Fibroblast of the aortic adventitia (primary cell): Measurements from ENCODE around the gene MPEG1. TPM values are rescaled to one million over a fixed set of nuclear protein-coding genes. Genes with fewer than 3 reads are reported as not detected.

Experiments
- DNase-seq: peaks from one replicate; pipeline ENCODE4 v3.0.0-alpha.2; 2010; ENCODE audit warnings: low read depth
- H3K4me3 ChIP-seq: 2 replicates; pipeline ENCODE4 v1.5.1; 2011; ENCODE audit warnings: low read depth, mild to moderate bottlenecking, control low read depth, low read length, moderate library complexity
- total RNA-seq: library from RNA; depleted of rRNA; stranded (reverse); fragments of >200 nt; gene quantifications from 2 replicates; pipeline ENCODE4 v1.2.3, GENCODE V29; 2012; ENCODE audit warnings: low replicate concordance
- TF ChIP-seq, protein P1 (sequence below): IDR thresholded peaks from 2 replicates; pipeline ENCODE4 v1.5.1; 2011; ENCODE audit warnings: mild to moderate bottlenecking, low read length, control low read depth, inconsistent platforms; ENCODE audit not compliant: insufficient read depth

Gene MPEG1
- total RNA-seq, 1 donor: not detected

GRCh38 chr11:59199546-59200422, 12.9 kb downstream of the MPEG1 start:
- DNase-seq: no peak
- no peak overlapping the region for H3K4me3 ChIP-seq
- TF ChIP-seq, protein P1, sequence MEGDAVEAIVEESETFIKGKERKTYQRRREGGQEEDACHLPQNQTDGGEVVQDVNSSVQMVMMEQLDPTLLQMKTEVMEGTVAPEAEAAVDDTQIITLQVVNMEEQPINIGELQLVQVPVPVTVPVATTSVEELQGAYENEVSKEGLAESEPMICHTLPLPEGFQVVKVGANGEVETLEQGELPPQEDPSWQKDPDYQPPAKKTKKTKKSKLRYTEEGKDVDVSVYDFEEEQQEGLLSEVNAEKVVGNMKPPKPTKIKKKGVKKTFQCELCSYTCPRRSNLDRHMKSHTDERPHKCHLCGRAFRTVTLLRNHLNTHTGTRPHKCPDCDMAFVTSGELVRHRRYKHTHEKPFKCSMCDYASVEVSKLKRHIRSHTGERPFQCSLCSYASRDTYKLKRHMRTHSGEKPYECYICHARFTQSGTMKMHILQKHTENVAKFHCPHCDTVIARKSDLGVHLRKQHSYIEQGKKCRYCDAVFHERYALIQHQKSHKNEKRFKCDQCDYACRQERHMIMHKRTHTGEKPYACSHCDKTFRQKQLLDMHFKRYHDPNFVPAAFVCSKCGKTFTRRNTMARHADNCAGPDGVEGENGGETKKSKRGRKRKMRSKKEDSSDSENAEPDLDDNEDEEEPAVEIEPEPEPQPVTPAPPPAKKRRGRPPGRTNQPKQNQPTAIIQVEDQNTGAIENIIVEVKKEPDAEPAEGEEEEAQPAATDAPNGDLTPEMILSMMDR: no peak

DNA sequence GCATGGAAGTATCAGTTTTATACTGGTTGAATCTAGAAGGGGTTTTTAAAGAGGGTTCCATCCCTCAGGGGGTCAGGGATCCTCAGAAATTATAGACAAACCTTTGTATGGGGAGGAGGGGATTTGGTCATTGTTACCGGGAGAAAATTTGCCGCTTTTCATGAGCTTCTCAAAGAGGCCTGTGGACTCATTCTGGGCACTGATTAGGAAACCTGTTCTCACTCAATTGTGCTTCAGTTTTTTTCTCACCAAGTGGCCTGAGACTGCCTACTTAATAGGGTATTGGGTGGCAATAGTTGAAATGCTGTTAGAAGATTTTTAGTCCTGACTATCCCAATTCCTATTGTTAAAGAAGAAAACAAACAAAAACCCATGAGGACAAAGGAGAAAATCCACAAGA, 14.0 kb downstream of the MPEG1 start:
- H3K4me3 ChIP-seq: no peak overlapping the region
- TF ChIP-seq, protein P1: no peak
- DNase-seq: no peak

DNA sequence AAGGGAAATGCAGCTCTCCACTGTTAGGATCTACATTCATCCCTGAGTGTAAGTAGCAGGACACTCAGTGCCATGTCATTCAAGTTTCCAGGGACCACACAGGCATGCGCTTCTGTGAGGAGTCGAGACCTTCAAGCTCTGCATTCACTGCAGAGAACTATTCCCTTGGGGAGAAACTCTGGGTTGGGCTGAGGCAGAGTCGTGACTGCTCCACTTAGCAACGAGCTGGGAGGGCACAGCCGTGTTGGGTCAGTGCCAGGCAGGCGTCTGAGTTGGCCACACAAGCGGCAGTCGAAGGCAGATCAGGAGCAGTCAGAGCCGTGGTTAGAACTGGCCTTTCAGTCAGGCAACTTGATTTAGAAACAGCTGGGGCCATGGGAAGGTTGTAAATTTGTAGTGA, 14.7 kb downstream of the MPEG1 start:
- TF ChIP-seq, protein P1: no peak
- peak; percentile 36 for DNase-seq
- no peak overlapping the region for H3K4me3 ChIP-seq

DNA sequence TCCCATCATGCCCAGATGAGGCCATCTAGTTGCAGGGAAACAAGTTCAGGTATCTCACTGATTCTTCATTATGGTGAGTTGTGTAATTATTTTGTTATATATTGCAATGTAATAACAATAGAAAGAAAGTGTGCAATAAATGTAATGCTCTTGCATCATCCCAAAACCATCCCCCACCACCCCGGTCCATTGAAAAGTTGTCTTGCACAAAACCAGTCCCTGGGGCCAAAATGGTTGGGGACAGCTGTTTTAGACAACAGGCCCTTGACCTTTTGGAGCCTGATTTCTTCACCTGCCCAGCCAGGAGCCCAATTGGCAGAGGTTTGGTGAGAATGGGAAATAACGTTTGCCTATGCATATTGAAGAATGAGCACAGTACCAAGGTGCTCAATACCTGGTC, 15.9 kb downstream of the MPEG1 start:
- no peak overlapping the region for H3K4me3 ChIP-seq
- TF ChIP-seq, protein P1: no peak
- no peak for DNase-seq

DNA sequence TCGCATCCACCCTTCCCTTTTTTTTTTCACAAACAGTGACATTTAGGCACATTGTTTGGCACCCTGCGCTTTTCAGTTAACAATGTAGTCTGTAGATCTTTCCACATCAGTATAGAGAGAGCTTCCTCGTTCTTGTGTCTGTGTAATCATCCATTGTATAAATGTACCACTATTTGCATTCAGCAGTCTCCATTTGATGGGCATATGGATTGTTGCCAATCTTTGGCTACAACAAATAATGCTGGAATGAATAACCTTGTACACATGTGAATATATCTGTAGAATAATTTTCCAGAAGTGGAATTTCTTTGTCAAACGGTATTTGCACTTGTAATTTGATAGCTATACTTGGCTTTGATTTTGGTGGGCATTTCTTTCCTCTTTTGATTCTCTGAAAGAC, 17.1 kb downstream of the MPEG1 start:
- DNase-seq: no peak
- TF ChIP-seq, protein P1: no peak
- H3K4me3 ChIP-seq: no peak overlapping the region

DNA sequence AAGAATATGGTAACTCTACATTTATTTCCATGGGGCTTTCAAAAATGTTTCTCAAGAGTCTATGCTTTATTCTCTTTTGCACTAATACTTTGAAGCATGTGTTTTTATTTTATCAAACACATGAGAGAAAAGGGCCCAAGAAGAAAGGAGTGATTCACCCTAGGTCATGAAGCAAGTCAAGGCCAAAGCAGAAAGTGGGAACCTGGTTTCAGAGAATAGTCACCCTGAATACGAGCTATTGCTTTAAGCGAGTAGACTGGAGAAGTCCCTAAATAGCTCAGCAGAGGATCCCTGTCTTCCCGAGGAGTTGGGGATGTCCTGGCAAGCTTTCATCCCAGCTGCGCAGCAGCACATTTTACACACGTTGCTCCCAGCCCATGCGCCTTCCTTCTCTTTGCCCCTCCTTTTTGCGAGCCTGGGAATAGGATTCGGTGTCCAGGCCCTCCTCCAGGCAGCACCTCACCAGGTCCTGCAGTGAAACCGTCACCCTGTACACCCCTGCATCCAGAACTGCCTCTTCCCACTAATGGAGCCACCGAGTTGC, 19.1 kb downstream of the MPEG1 start:
- TF ChIP-seq, protein P1: no peak
- no peak overlapping the region for H3K4me3 ChIP-seq
- DNase-seq: no peak
